SK-N-SH (cell line): ENCODE measurements around the gene RBM18. TPM values are rescaled to one million over a fixed set of nuclear protein-coding genes. Genes with fewer than 3 reads are reported as not detected.

Experiments used
- CTCF ChIA-PET: fragments of 300-600, 350-600 bp; formaldehyde crosslinking; extraction: SDS; loops from one replicate; lab custom pipeline; 2021; lab: Yijun Ruan, JAX
- POLR2A ChIA-PET: fragments of 350-600 bp; sonication (Branson Sonifier 250); formaldehyde crosslinking; extraction: SDS; loops from one replicate; lab custom pipeline; 2020; ENCODE audit warnings: antibody characterized with exemption, inconsistent platforms; lab: Yijun Ruan, JAX
- DNase-seq: peaks from one replicate; pipeline ENCODE4 v3.0.0; 2012
- H2AFZ ChIP-seq: fragments of 200-600 bp; sonication (generic); 2 replicates; pipeline ENCODE4 v1.8.1; 2016; ENCODE audit warnings: antibody characterized with exemption, mild to moderate bottlenecking, low read depth
- H3F3A ChIP-seq: fragments of 200-600 bp; sonication (generic); replicated peaks from 2 replicates; pipeline ENCODE3; 2016; ENCODE audit warnings: antibody characterized with exemption, mild to moderate bottlenecking; ENCODE audit not compliant: insufficient read depth
- H3K27ac ChIP-seq, 2 experiments: fragments of 200-500 bp in 1 of 2; fragments of 200-600 bp in 1 of 2; sonication (Bioruptor generic) in 1 of 2; sonication (generic), shearing (Covaris generic) in 1 of 2; 2 replicates each; pipeline versions ENCODE4 v1.5.1 to v1.6.1; 2014 to 2016; ENCODE audit warnings: low read depth in 2 of 2, inconsistent platforms in 1 of 2, low read length in 1 of 2, mild to moderate bottlenecking in 1 of 2, mixed read lengths in 1 of 2
- H3K27me3 ChIP-seq: fragments of 200-600 bp; sonication (generic), shearing (Covaris generic); 2 replicates; pipeline ENCODE4 v1.6.1; 2016; ENCODE audit warnings: mixed run types; ENCODE audit not compliant: insufficient read depth
- H3K36me3 ChIP-seq, 2 experiments: fragments of 200-500 bp in 1 of 2; fragments of 200-600 bp in 1 of 2; sonication (Bioruptor generic) in 1 of 2; sonication (generic) in 1 of 2; replicated peaks in 1 of 2; 2 replicates each; pipeline versions ENCODE3 to v1.5.1; 2014 to 2016; ENCODE audit warnings: low read length in 1 of 2, mild to moderate bottlenecking in 1 of 2; ENCODE audit not compliant: insufficient read depth in 2 of 2, control insufficient read depth in 1 of 2
- H3K4me1 ChIP-seq, 2 experiments: fragments of 200-500 bp in 1 of 2; fragments of 200-600 bp in 1 of 2; sonication (Bioruptor generic) in 1 of 2; sonication (generic), shearing (Covaris generic) in 1 of 2; 2 replicates each; pipeline versions ENCODE4 v1.5.1 to v1.6.1; 2014 to 2016; ENCODE audit warnings: low read depth in 1 of 2, low read length in 1 of 2, mixed run types in 1 of 2; ENCODE audit not compliant: insufficient read depth in 2 of 2, control insufficient read depth in 1 of 2
- H3K4me2 ChIP-seq: fragments of 200-600 bp; sonication (generic), shearing (Covaris generic); 2 replicates; pipeline ENCODE4 v1.6.1; 2017; ENCODE audit warnings: mixed run types
- H3K4me3 ChIP-seq, 2 experiments: fragments of 200-500 bp in 1 of 2; fragments of 200-600 bp in 1 of 2; sonication (Bioruptor generic) in 1 of 2; sonication (generic), shearing (Covaris generic) in 1 of 2; 2 replicates each; pipeline versions ENCODE4 v1.5.1 to v1.8.1; 2014 to 2016; ENCODE audit warnings: low read depth in 2 of 2, inconsistent platforms in 1 of 2, low read length in 1 of 2, mild to moderate bottlenecking in 1 of 2, mixed read lengths in 1 of 2, moderate library complexity in 1 of 2
- H3K79me2 ChIP-seq: fragments of 200-600 bp; sonication (generic); 2 replicates; pipeline ENCODE4 v1.8.1; 2017; ENCODE audit warnings: mild to moderate bottlenecking; ENCODE audit not compliant: insufficient read depth
- H3K9ac ChIP-seq: fragments of 200-600 bp; sonication (generic); 2 replicates; pipeline ENCODE4 v1.6.1; 2017; ENCODE audit warnings: mixed run types
- H3K9me2 ChIP-seq: fragments of 200-600 bp; sonication (generic); 2 replicates; pipeline ENCODE4 v1.6.1; 2017; ENCODE audit warnings: mixed run types
- H3K9me3 ChIP-seq: fragments of 200-600 bp; sonication (generic); 2 replicates; pipeline ENCODE4 v1.6.1; 2017; ENCODE audit warnings: mixed run types, mild to moderate bottlenecking, moderate library complexity
- H4K20me1 ChIP-seq: fragments of 200-600 bp; sonication (generic); 2 replicates; pipeline ENCODE4 v1.6.1; 2017; ENCODE audit warnings: mild to moderate bottlenecking, mixed run types; ENCODE audit not compliant: insufficient read depth
- CHD2 ChIP-seq: fragments of 150-350 bp; IDR thresholded peaks from 2 replicates; pipeline ENCODE4 v1.6.1; 2018; ENCODE audit warnings: low read length; ENCODE audit not compliant: partially characterized antibody
- ELF1 ChIP-seq: IDR thresholded peaks from 2 replicates; pipeline ENCODE4 v1.4.0; 2012
- JUND ChIP-seq: IDR thresholded peaks from 2 replicates; pipeline ENCODE4 v1.4.0; 2012
- MAX ChIP-seq: IDR thresholded peaks from 2 replicates; pipeline ENCODE4 v1.4.0; 2012; ENCODE audit warnings: low read depth
- NRF1 ChIP-seq: IDR thresholded peaks from 2 replicates; pipeline ENCODE4 v1.6.1; 2012; ENCODE audit warnings: low read depth, mild to moderate bottlenecking, low read length
- RCOR1 ChIP-seq: fragments of 150-350 bp; IDR thresholded peaks from 2 replicates; pipeline ENCODE4 v1.6.1; 2017; ENCODE audit warnings: antibody characterized with exemption, low read length
- REST ChIP-seq: IDR thresholded peaks from 2 replicates; pipeline ENCODE4 v1.6.1; 2012; ENCODE audit warnings: mild to moderate bottlenecking, low read depth, low read length, moderate library complexity
- RFX5 ChIP-seq: IDR thresholded peaks from 2 replicates; pipeline ENCODE4 v1.6.1; 2012; ENCODE audit warnings: mild to moderate bottlenecking, improper control_type of control experiment, low read length
- RXRA ChIP-seq: IDR thresholded peaks from 2 replicates; pipeline ENCODE4 v1.4.0; 2012; ENCODE audit warnings: low read depth, mild to moderate bottlenecking, borderline replicate concordance
- SIN3A ChIP-seq: IDR thresholded peaks from 2 replicates; pipeline ENCODE4 v1.6.1; 2012; ENCODE audit warnings: low read depth, mild to moderate bottlenecking, low read length, moderate library complexity, borderline replicate concordance
- SMC3 ChIP-seq: IDR thresholded peaks from 2 replicates; pipeline ENCODE4 v1.6.1; 2012; ENCODE audit warnings: low read depth, low read length, improper control_type of control experiment
- TCF12 ChIP-seq: IDR thresholded peaks from 2 replicates; pipeline ENCODE4 v1.4.0; 2012
- TEAD4 ChIP-seq: IDR thresholded peaks from 2 replicates; pipeline ENCODE4 v1.4.0; 2012; ENCODE audit warnings: mild to moderate bottlenecking, borderline replicate concordance; ENCODE audit not compliant: insufficient read depth
- YY1 ChIP-seq: IDR thresholded peaks from 2 replicates; pipeline ENCODE4 v1.4.0; 2012; ENCODE audit warnings: low read depth, mild to moderate bottlenecking
- WGBS: methylation state at CpG from one replicate; pipeline ENCODE4 v1.1.6; 2017; ENCODE audit warnings: low lambda C conversion rate; 5-methylcytosine and 5-hydroxymethylcytosine counted together
- polyA plus RNA-seq, 3 experiments: library from polyadenylated mRNA; depleted of rRNA; stranded (reverse); fragments of >200 nt; gene quantifications; 2 replicates each; pipeline ENCODE4 v1.2.3, GENCODE V29; 2012
- TF ChIP-seq, protein P1 (sequence below): fragments of 150-350 bp; IDR thresholded peaks from 2 replicates; pipeline ENCODE4 v1.6.1; 2017; ENCODE audit warnings: antibody characterized with exemption, low read length, low read depth, borderline replicate concordance
- TF ChIP-seq, protein P2 (sequence below): IDR thresholded peaks from 2 replicates; pipeline ENCODE4 v1.4.0; 2012; ENCODE audit warnings: low read depth, borderline replicate concordance
- TF ChIP-seq, protein P3 (sequence below): fragments of 150-350 bp; IDR thresholded peaks from 2 replicates; pipeline ENCODE4 v1.6.1; 2016; ENCODE audit warnings: mild to moderate bottlenecking, low read depth, low read length

The RBM18 gene
- polyA plus RNA-seq, 1 of the 3 experiments (the other 2 are of a cell fraction), result 8.2 TPM

- Histone ChIP-seq H3F3A (no peaks in the 10 kb centered on the region), H3K36me3 (no peaks in the 10 kb centered on the region), H4K20me1 (no peaks in the 10 kb centered on the region), H3K4me3 (no peak overlapping the region), H3K9me3 (no peaks in the 10 kb centered on the region), H3K27ac (no peak overlapping the region), H3K79me2 (no peaks in the 10 kb centered on the region), H3K4me2 (no peak overlapping the region), H2AFZ (no peak overlapping the region), H3K27me3 (peaks cover 4% of the 10 kb centered on the region; the same call in 1 of the 2 replicates), H3K9ac (no peak overlapping the region), H3K9me2 (no peaks in the 10 kb centered on the region), H3K4me1 (no peaks in the 10 kb centered on the region; a peak in 1 of 4 replicates)
- DNase-seq, result no peak
- ChIA-PET CTCF (interaction anchor here (1.1 kb wide), 1 partner anchor 9 kb away, joined by 3 read pairs; no protein-coding TSS in a partner anchor), POLR2A (no interaction called here)
- 74% methylated on average over 4 of the region's 4 CpGs for WGBS
- no peak for TF ChIP-seq SIN3A
- TF ChIP-seq, protein P1, sequence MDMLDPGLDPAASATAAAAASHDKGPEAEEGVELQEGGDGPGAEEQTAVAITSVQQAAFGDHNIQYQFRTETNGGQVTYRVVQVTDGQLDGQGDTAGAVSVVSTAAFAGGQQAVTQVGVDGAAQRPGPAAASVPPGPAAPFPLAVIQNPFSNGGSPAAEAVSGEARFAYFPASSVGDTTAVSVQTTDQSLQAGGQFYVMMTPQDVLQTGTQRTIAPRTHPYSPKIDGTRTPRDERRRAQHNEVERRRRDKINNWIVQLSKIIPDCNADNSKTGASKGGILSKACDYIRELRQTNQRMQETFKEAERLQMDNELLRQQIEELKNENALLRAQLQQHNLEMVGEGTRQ, result no peak
- no peak for TF ChIP-seq TEAD4
- TF ChIP-seq, protein P2, sequence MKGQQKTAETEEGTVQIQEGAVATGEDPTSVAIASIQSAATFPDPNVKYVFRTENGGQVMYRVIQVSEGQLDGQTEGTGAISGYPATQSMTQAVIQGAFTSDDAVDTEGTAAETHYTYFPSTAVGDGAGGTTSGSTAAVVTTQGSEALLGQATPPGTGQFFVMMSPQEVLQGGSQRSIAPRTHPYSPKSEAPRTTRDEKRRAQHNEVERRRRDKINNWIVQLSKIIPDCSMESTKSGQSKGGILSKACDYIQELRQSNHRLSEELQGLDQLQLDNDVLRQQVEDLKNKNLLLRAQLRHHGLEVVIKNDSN, result no peak
- no peak for TF ChIP-seq SMC3
- TF ChIP-seq, protein P3, sequence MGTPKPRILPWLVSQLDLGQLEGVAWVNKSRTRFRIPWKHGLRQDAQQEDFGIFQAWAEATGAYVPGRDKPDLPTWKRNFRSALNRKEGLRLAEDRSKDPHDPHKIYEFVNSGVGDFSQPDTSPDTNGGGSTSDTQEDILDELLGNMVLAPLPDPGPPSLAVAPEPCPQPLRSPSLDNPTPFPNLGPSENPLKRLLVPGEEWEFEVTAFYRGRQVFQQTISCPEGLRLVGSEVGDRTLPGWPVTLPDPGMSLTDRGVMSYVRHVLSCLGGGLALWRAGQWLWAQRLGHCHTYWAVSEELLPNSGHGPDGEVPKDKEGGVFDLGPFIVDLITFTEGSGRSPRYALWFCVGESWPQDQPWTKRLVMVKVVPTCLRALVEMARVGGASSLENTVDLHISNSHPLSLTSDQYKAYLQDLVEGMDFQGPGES, result no peak
- no peak for TF ChIP-seq RCOR1
- no peak for TF ChIP-seq CHD2
- TF ChIP-seq MAX, result no peak
- TF ChIP-seq ELF1, result no peak
- no peak for TF ChIP-seq RXRA
- TF ChIP-seq RFX5, result no peak
- no peak for TF ChIP-seq JUND
These were observed 68.8 kb downstream of the RBM18 start for GRCh38 chr9:122195875-122196274.

GRCh38 chr9:122193651-122194050 is 71.0 kb downstream of the RBM18 start:
- CTCF ChIA-PET, result no interaction called here
- TF ChIP-seq REST (no peak), NRF1 (no peak), TCF12 (no peak), YY1 (no peak)
- H3K4me3 ChIP-seq, result no peak overlapping the region

More at GRCh38 chr9:122193651-122194050, 71.0 kb downstream of the RBM18 start:
- Histone ChIP-seq H3K9ac (no peak overlapping the region), H3K27ac (no peak overlapping the region), H3K9me2 (no peaks in the 10 kb centered on the region), H3K36me3 (no peaks in the 10 kb centered on the region), H3K27me3 (peaks cover 4% of the 10 kb centered on the region; the same call in 1 of the 2 replicates), H4K20me1 (no peaks in the 10 kb centered on the region), H3K9me3 (no peaks in the 10 kb centered on the region), H3F3A (no peaks in the 10 kb centered on the region), H3K79me2 (no peaks in the 10 kb centered on the region), H3K4me1 (no peaks in the 10 kb centered on the region; a peak in 1 of 4 replicates), H2AFZ (no peak overlapping the region), H3K4me2 (no peak overlapping the region)
- 60% methylated on average over 6 of the region's 6 CpGs for WGBS
- POLR2A ChIA-PET, result no interaction called here
- DNase-seq, result no peak
